Measurements from ENCODE around the gene SF3A2.

SF3A2 gene

DNA sequence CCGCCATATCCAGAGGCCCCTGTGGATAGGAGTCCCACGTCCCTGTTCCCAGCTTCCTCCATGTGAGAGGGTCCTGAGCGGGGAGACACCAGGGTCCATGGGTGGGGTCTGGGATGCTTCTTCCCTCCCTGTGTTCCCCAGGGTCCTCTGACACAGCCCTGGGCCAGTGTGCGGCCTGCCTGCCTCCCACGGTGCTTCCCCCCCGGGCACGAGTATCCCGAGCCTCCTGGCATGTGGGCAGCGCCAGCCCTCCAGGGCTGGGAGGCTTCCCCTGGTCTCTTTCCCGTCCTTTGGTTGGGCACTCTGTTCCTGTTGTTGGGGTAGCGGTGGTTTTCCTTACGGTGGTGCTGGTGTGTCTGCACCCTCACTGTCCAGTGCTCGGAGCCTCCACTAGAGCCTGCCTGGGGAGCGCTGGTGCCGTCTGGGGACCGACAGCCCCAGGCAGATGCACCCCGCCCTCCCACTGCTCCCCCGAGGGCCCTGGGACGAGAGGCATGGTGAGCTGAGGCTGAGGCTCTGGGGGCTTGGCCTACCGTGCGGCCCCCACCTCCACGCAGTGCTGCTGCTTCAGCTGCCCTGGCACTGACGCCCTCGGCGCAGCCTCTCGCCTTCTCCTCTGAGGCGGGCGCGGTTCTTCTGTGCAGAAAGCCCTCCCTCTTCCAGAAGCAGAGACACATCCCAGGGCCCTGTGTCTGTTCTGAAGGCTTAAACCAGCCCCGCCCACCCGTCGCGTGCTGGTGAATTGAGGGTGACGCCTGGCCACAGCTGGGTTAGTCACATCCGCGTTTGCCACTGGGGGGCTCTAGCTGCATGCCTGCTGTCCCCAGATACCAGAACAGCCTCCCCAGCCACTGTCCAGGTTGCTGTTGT, 28.4 kb upstream of the SF3A2 start:
- no peaks in the 10 kb centered on the region for H3K4me1 ChIP-seq (ENCODE audit: control insufficient read depth, insufficient read depth, low read length)
- ChIA-PET POLR2A (interaction anchor here (0.6 kb wide), 1 partner anchor 60 kb away, joined by 4 read pairs; no protein-coding TSS in a partner anchor), CTCF (interaction anchor here (0.6 kb wide), 1 partner anchor 278 kb away, joined by 3 read pairs; no protein-coding TSS in a partner anchor)
- no peak overlapping the region for H3K4me3 ChIP-seq (ENCODE audit: low read depth, low read length)
- H3K9me3 ChIP-seq (ENCODE audit: control insufficient read depth, insufficient read depth, low read depth, low read length): no peaks in the 10 kb centered on the region
- peaks cover 4 to 74% of the 10 kb centered on the region in 2 experiments; a peak in 2 of 3 replicates for H3K36me3 ChIP-seq (ENCODE audit: control insufficient read depth in 2 of 2, insufficient read depth in 1 of 2, low read length in 2 of 2)
- no peak overlapping the region for H3K27ac ChIP-seq (ENCODE audit: extremely low read depth, low read depth, low read length)
- TF ChIP-seq ZFHX2 (tag by site-specific recombination; conservative IDR thresholded peaks at IDR 0.05): peak; percentile 29; the same call in 1 of the 2 replicates
- no peak for TF ChIP-seq GLIS2 (tag by site-specific recombination; IDR thresholded peaks at IDR 0.05)
- peak; percentile 78 for TF ChIP-seq KLF1 (tag by site-specific recombination; IDR thresholded peaks at IDR 0.05)
- TF ChIP-seq, protein P1, sequence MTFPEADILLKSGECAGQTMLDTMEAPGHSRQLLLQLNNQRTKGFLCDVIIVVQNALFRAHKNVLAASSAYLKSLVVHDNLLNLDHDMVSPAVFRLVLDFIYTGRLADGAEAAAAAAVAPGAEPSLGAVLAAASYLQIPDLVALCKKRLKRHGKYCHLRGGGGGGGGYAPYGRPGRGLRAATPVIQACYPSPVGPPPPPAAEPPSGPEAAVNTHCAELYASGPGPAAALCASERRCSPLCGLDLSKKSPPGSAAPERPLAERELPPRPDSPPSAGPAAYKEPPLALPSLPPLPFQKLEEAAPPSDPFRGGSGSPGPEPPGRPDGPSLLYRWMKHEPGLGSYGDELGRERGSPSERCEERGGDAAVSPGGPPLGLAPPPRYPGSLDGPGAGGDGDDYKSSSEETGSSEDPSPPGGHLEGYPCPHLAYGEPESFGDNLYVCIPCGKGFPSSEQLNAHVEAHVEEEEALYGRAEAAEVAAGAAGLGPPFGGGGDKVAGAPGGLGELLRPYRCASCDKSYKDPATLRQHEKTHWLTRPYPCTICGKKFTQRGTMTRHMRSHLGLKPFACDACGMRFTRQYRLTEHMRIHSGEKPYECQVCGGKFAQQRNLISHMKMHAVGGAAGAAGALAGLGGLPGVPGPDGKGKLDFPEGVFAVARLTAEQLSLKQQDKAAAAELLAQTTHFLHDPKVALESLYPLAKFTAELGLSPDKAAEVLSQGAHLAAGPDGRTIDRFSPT (tag by site-specific recombination; IDR thresholded peaks at IDR 0.05): 0 out of 2 replicates have a peak, but pooled peaks have one; percentile 27

DNA sequence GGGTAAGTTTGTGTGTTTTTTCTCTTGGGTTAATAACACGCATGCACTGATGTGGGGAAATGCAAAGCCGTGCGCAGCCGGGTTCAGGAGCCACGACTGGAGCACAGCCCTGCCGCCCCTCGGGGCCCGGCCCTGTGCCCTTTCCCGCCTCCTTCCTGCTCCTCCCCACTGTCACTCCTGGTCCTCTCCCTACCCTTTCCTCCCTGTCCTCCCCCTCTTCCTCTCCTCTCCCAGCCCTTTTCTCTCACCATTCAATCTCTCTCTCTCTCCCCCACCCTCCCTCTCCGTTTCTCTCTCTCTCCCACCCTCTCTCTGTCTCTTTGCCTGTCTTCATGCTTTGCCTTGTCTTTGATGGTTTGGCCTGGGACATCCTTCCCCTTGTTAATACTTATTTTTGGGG, 27.6 kb upstream of the SF3A2 start:
- H3K36me3 ChIP-seq (ENCODE audit: control insufficient read depth in 2 of 2, insufficient read depth in 1 of 2, low read length in 2 of 2): peaks cover 4 to 74% of the 10 kb centered on the region in 2 experiments; a peak in 2 of 3 replicates
- H3K4me3 ChIP-seq (ENCODE audit: low read depth, low read length): no peak overlapping the region
- 0 out of 2 replicates have a peak, but pooled peaks have one; percentile 70 for TF ChIP-seq KLF17 (tag by site-specific recombination; IDR thresholded peaks at IDR 0.05)
- TF ChIP-seq ZNF654 (tag by site-specific recombination; IDR thresholded peaks at IDR 0.05; ENCODE audit: low read depth): no peak
- TF ChIP-seq ZSCAN23 (tag by site-specific recombination; IDR thresholded peaks at IDR 0.05): no peak
- TF ChIP-seq, protein P2, sequence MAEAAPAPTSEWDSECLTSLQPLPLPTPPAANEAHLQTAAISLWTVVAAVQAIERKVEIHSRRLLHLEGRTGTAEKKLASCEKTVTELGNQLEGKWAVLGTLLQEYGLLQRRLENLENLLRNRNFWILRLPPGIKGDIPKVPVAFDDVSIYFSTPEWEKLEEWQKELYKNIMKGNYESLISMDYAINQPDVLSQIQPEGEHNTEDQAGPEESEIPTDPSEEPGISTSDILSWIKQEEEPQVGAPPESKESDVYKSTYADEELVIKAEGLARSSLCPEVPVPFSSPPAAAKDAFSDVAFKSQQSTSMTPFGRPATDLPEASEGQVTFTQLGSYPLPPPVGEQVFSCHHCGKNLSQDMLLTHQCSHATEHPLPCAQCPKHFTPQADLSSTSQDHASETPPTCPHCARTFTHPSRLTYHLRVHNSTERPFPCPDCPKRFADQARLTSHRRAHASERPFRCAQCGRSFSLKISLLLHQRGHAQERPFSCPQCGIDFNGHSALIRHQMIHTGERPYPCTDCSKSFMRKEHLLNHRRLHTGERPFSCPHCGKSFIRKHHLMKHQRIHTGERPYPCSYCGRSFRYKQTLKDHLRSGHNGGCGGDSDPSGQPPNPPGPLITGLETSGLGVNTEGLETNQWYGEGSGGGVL (tag by site-specific recombination; IDR thresholded peaks at IDR 0.05): peak; percentile 58
- no peak for TF ChIP-seq SCRT1 (tag by site-specific recombination; IDR thresholded peaks at IDR 0.05; ENCODE audit: borderline replicate concordance)
- 0 out of 2 replicates have a peak, but pooled peaks have one; percentile 22 for TF ChIP-seq PRDM1 (tag by site-specific recombination; IDR thresholded peaks at IDR 0.05)
- no peaks in the 10 kb centered on the region for H3K4me1 ChIP-seq (ENCODE audit: control insufficient read depth, insufficient read depth, low read length)
- ChIA-PET CTCF (interaction anchor here (0.6 kb wide), 2 partner anchors 54 to 57 kb away, joined by 3 read pairs; partner anchors contain the start of gene AP3D1), POLR2A (no interaction called here)
- H3K9me3 ChIP-seq (ENCODE audit: control insufficient read depth, insufficient read depth, low read depth, low read length): no peaks in the 10 kb centered on the region
- no peak overlapping the region for H3K27ac ChIP-seq (ENCODE audit: extremely low read depth, low read depth, low read length)

DNA sequence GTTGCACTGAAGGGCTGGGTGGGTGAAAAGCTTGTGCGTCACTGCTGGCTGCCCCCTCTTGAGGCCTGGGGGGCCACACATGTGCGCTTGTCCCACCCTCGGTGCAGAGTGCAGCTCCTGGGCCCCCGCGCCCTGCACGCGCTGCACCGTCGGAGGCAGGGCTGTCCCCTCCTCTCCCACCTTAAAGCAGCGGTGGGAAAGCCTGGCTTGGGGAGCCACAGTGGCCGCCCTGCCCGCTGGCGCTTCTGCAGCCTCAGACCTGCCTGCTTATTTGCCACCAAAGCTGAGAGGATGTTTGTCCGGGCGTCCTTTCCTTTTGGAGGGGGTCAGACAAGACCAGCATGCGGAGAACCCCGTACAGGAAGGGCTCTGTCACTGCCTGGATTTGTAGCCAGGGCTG, 27.2 kb upstream of the SF3A2 start:
- ChIA-PET POLR2A (no interaction called here), CTCF (interaction anchor here (0.6 kb wide), 2 partner anchors 54 to 58 kb away, joined by 3 read pairs; partner anchors contain the start of gene AP3D1)
- Histone ChIP-seq H3K36me3 (ENCODE audit: control insufficient read depth in 2 of 2, insufficient read depth in 1 of 2, low read length in 2 of 2) (peaks cover 4 to 74% of the 10 kb centered on the region in 2 experiments; a peak in 2 of 3 replicates), H3K4me3 (ENCODE audit: low read depth, low read length) (no peak overlapping the region), H3K9me3 (ENCODE audit: control insufficient read depth, insufficient read depth, low read depth, low read length) (no peaks in the 10 kb centered on the region), H3K27ac (ENCODE audit: extremely low read depth, low read depth, low read length) (no peak overlapping the region), H3K4me1 (ENCODE audit: control insufficient read depth, insufficient read depth, low read length) (no peaks in the 10 kb centered on the region)
- no peak for TF ChIP-seq PATZ1 (tag by site-specific recombination; IDR thresholded peaks at IDR 0.05)
- no peak for TF ChIP-seq TSHZ1 (tag by site-specific recombination; IDR thresholded peaks at IDR 0.05; ENCODE audit: borderline replicate concordance)
- no peak for TF ChIP-seq ZNF776 (tag by site-specific recombination; IDR thresholded peaks at IDR 0.05; ENCODE audit: borderline replicate concordance)
- TF ChIP-seq YY2 (tag by site-specific recombination; IDR thresholded peaks at IDR 0.05): no peak
